C4-2B (cell line): ENCODE data around the gene NT5C1B.

Experiments used
- H3K27ac ChIP-seq: fragments of 450-650 bp; 2 replicates; pipeline ENCODE4 v1.5.1; 2017
- CTCF ChIP-seq: fragments of 450-650 bp; conservative IDR thresholded peaks from 2 replicates; pipeline ENCODE4 v1.5.1; 2017; ENCODE audit warnings: mild to moderate bottlenecking
- ZFX ChIP-seq: fragments of 450-650 bp; IDR thresholded peaks from 2 replicates; pipeline ENCODE4 v1.6.1; 2017

Gene NT5C1B

GRCh38 chr2:18600255-18600613 is 10.9 kb upstream of the NT5C1B start:
- no peak for TF ChIP-seq CTCF
- no peak for TF ChIP-seq ZFX
- H3K27ac ChIP-seq: no peak overlapping the region

- no peak overlapping the region for H3K27ac ChIP-seq
- TF ChIP-seq CTCF: no peak
- TF ChIP-seq ZFX: no peak
Observed at GRCh38 chr2:18599509-18600254, 10.3 kb upstream of the NT5C1B start.

GRCh38 chr2:18598848-18599484 is 9.6 kb upstream of the NT5C1B start:
- H3K27ac ChIP-seq: no peak overlapping the region

GRCh38 chr2:18597618-18598017 is 8.2 kb upstream of the NT5C1B start:
- no peak overlapping the region for H3K27ac ChIP-seq
- TF ChIP-seq ZFX: no peak
- no peak for TF ChIP-seq CTCF

More at GRCh38 chr2:18598848-18599484, 9.6 kb upstream of the NT5C1B start:
- TF ChIP-seq CTCF: no peak
- no peak for TF ChIP-seq ZFX

- TF ChIP-seq ZFX: no peak
- TF ChIP-seq CTCF: no peak
- no peak overlapping the region for H3K27ac ChIP-seq
Observed at GRCh38 chr2:18596993-18597392, 7.6 kb upstream of the NT5C1B start.

GRCh38 chr2:18593496-18593895 is 4.1 kb upstream of the NT5C1B start:
- no peak for TF ChIP-seq CTCF
- TF ChIP-seq ZFX: no peak
- H3K27ac ChIP-seq: no peak overlapping the region

GRCh38 chr2:18592372-18592771 is 3.0 kb upstream of the NT5C1B start:
- TF ChIP-seq CTCF: no peak
- no peak for TF ChIP-seq ZFX
- no peak overlapping the region for H3K27ac ChIP-seq
